ENCODE results near the gene MED26.

Gene MED26

GRCh38 chr19:16535381-16535780 is 92.6 kb downstream of the MED26 start:
- no peak for FAIRE-seq

GRCh38 chr19:16532440-16533234 is 95.4 kb downstream of the MED26 start:
- no peak for FAIRE-seq

GRCh38 chr19:16531380-16531669 is 96.7 kb downstream of the MED26 start:
- FAIRE-seq, result no peak

GRCh38 chr19:16530540-16531379 is 97.2 kb downstream of the MED26 start:
- FAIRE-seq, result no peak

- FAIRE-seq, result no peak
These were observed 98.4 kb downstream of the MED26 start for GRCh38 chr19:16529466-16530144.

- FAIRE-seq, result no peak
These were observed 100.0 kb downstream of the MED26 start for GRCh38 chr19:16527971-16528521.

GRCh38 chr19:16527334-16527935 is 100.6 kb downstream of the MED26 start:
- no peak for FAIRE-seq

GRCh38 chr19:16525751-16526481 is 102.1 kb downstream of the MED26 start:
- FAIRE-seq, result no peak

- FAIRE-seq, result no peak
These were observed 102.8 kb downstream of the MED26 start for GRCh38 chr19:16524991-16525734.
